ENCODE measurements around the gene ENO4. TPM values are rescaled to one million over a fixed set of nuclear protein-coding genes. Genes with fewer than 3 reads are reported as not detected.
A peak's percentile ranks its signal among the peaks of the same experiment; 100 is the strongest.

ENO4 gene
- total RNA-seq, 3 donors from 2014 or later, result 0.31 TPM; not detected in 2

- H3K4me3 ChIP-seq, result no peak overlapping the region
- no peaks in the 10 kb centered on the region for H3K9me3 ChIP-seq
- intact Hi-C loops (cut with DNase I, micrococcal nuclease), result no loop called here
- ATAC-seq (no peak), DNase-seq (no peak)
- no peak for TF ChIP-seq CTCF (IDR thresholded peaks at IDR 0.05)
- no peaks in the 10 kb centered on the region for H3K36me3 ChIP-seq (ENCODE audit: low read depth)
- no peaks in the 10 kb centered on the region for H3K4me1 ChIP-seq (ENCODE audit: low read depth)
Measured at GRCh38 chr10:116838143-116838725, 11.1 kb upstream of the ENO4 start.

GRCh38 chr10:116840389-116841075, 8.8 kb upstream of the ENO4 start:
- H3K9me3 ChIP-seq, result no peaks in the 10 kb centered on the region
- H3K4me3 ChIP-seq, result no peak overlapping the region
- no peak for DNase-seq
- H3K36me3 ChIP-seq (ENCODE audit: low read depth), result no peaks in the 10 kb centered on the region
- intact Hi-C loops (cut with DNase I, micrococcal nuclease), result no loop called here
- H3K4me1 ChIP-seq (ENCODE audit: low read depth), result no peaks in the 10 kb centered on the region
- no peak for ATAC-seq
- TF ChIP-seq CTCF (IDR thresholded peaks at IDR 0.05), result no peak

- Histone ChIP-seq H3K36me3 (ENCODE audit: low read depth) (no peaks in the 10 kb centered on the region), H3K4me3 (no peak overlapping the region), H3K4me1 (ENCODE audit: low read depth) (peaks cover 13% of the 10 kb centered on the region), H3K9me3 (no peaks in the 10 kb centered on the region)
- DNase-seq, result no peak
- intact Hi-C loops (cut with DNase I, micrococcal nuclease), result no loop called here
- no peak for TF ChIP-seq CTCF (IDR thresholded peaks at IDR 0.05)
- ATAC-seq, result no peak
Measured at GRCh38 chr10:116845823-116846222, 3.5 kb upstream of the ENO4 start.

- H3K9me3 ChIP-seq, result no peaks in the 10 kb centered on the region
- H3K4me1 ChIP-seq (ENCODE audit: low read depth), result peaks cover 13% of the 10 kb centered on the region
- peak in 1 of 3 donors; percentile 5 for DNase-seq
- H3K4me3 ChIP-seq, result no peak overlapping the region
- ATAC-seq, result no peak
- TF ChIP-seq CTCF (IDR thresholded peaks at IDR 0.05), result no peak
- no peaks in the 10 kb centered on the region for H3K36me3 ChIP-seq (ENCODE audit: low read depth)
- intact Hi-C loops (cut with DNase I, micrococcal nuclease), result no loop called here
Measured at GRCh38 chr10:116848032-116848943, 1.0 kb upstream of the ENO4 start.

GRCh38 chr10:116848944-116849247, 403 bp upstream of the ENO4 start:
- Histone ChIP-seq H3K9me3 (no peaks in the 10 kb centered on the region), H3K4me1 (ENCODE audit: low read depth) (peaks cover 13% of the 10 kb centered on the region), H3K4me3 (peak overlapping the region; percentile 13), H3K36me3 (ENCODE audit: low read depth) (no peaks in the 10 kb centered on the region)
- peak; percentile 16 for ATAC-seq
- peak in 2 of 3 donors; percentile 38 to 59 for DNase-seq
- no peak for TF ChIP-seq CTCF (IDR thresholded peaks at IDR 0.05)
- intact Hi-C loops (cut with DNase I, micrococcal nuclease), result no loop called here
